Right lobe of liver (tissue), 6 donors: ENCODE measurements around the gene ENPP3. TPM values are rescaled to one million over a fixed set of nuclear protein-coding genes. Genes with fewer than 3 reads are reported as not detected.
A peak's percentile ranks its signal among the peaks of the same experiment; 100 is the strongest.

Experiments
- ATAC-seq, 4 donors: fragments of 200-7000 bp; cut with Tn5 transposase; one replicate each; pipeline ENCODE4 v1.9.1; 2020; ENCODE audit warnings: mild to moderate bottlenecking in 4 of 4, moderate library complexity in 4 of 4
- DNase-seq, 3 donors: peaks; one replicate each; pipeline ENCODE4 v3.0.0-alpha.2; 2020
- H3K27ac ChIP-seq, 3 donors: fragments of 200-600 bp; one replicate each; pipeline ENCODE4 v1.8.0; 2022
- H3K27me3 ChIP-seq, 2 donors: fragments of 200-600 bp; one replicate each; pipeline ENCODE4 v1.8.0; 2022
- H3K36me3 ChIP-seq, 4 donors: fragments of 200-600 bp; sonication (generic) in 1 of 4; one replicate each; pipeline versions ENCODE4 v1.5.1 to v1.8.0; 2017 to 2022; ENCODE audit warnings: control low read depth in 1 of 4
- H3K4me1 ChIP-seq, 4 donors: fragments of 200-600 bp; sonication (generic) in 1 of 4; one replicate each; pipeline versions ENCODE4 v1.5.1 to v1.8.0; 2017 to 2022; ENCODE audit warnings: control low read depth in 1 of 4
- H3K4me3 ChIP-seq, 3 donors: fragments of 200-600 bp; one replicate each; pipeline ENCODE4 v1.8.0; 2022
- H3K9me3 ChIP-seq, 4 donors: fragments of 200-600 bp; sonication (generic) in 1 of 4; one replicate each; pipeline versions ENCODE4 v1.5.1 to v1.8.0; 2017 to 2022; ENCODE audit warnings: control low read depth in 1 of 4
- CTCF ChIP-seq, 4 donors: fragments of 200-600 bp in 3 of 4; fragments of 450-650 bp in 1 of 4; IDR thresholded peaks; one replicate each; pipeline versions ENCODE4 v1.5.1 to v1.8.0; 2016 to 2022; ENCODE audit warnings: antibody characterized with exemption in 4 of 4, mild to moderate bottlenecking in 2 of 4
- POLR2A ChIP-seq: fragments of 450-650 bp; IDR thresholded peaks from one replicate; pipeline ENCODE4 v1.6.1; 2017; ENCODE audit warnings: antibody characterized with exemption, mild to moderate bottlenecking
- WGBS: methylation state at CpG from one replicate; pipeline ENCODE4 v1.1.6; 2018; ENCODE audit warnings: low coverage, low lambda C conversion rate; ENCODE audit not compliant: insufficient coverage; ENCODE audit errors: missing lambda C conversion rate; 5-methylcytosine and 5-hydroxymethylcytosine counted together
- intact Hi-C, 2 donors: fragments of 100-400 bp; cut with DNase I; formaldehyde crosslinking; loops; one replicate each; pipeline versions ENCODE4 v1.11.2 to v1.14.1; 2022
- total RNA-seq, 6 experiments: library from RNA; depleted of rRNA in 2 of 6; stranded (reverse); fragments of >200 nt in 2 of 6; fragmentation: NEBNext Ultra II Directional in 3 of 6; extraction: Animal tissue kit (Norgen Biotek cat#: 25700) in 3 of 6; gene quantifications; one replicate each; pipeline versions ENCODE4 v1.1.0 to v1.2.4, GENCODE V29; 2016 to 2023
- donor health status: DM: no; HTN: yes; CAD: no.
- donor health status: DM: no; HTN: no; CAD: no.
- donor health status: DM: no; HTN: no; CAD: no.
- donor health status: DM: no; HTN: yes; CAD: no.
- donor health status: DM: no; HTN: yes; CAD: no.

The ENPP3 gene
- total RNA-seq, 6 experiments from 2014 or later: 0.63 to 2.7 (median 1.5) TPM

- TF ChIP-seq POLR2A: no peak
- no peak for TF ChIP-seq CTCF (IDR thresholded peaks at IDR 0.05)
- no peaks in the 10 kb centered on the region for H3K9me3 ChIP-seq
- peaks cover 0 to 10% (median 0%) of the 10 kb centered on the region in 4 donors for H3K4me1 ChIP-seq
- ATAC-seq: peak in 2 of 4 donors; percentile 44 to 54
- DNase-seq: no peak
- WGBS: 70% methylated on average over 7 of the region's 9 CpGs
- peak overlapping the region in 1 of 3 donors; percentile 66 for H3K27ac ChIP-seq
- H3K4me3 ChIP-seq: no peak overlapping the region
- H3K36me3 ChIP-seq: no peaks in the 10 kb centered on the region
- intact Hi-C loops: no loop called here
- no peaks in the 10 kb centered on the region for H3K27me3 ChIP-seq
These were observed 128.1 kb downstream of the ENPP3 start for GRCh38 chr6:131765081-131765803.

GRCh38 chr6:131765804-131766135 lies 128.7 kb downstream of the ENPP3 start:
- whole genome bisulfite sequencing: 80% methylated on average over 4 of the region's 4 CpGs
- H3K9me3 ChIP-seq: no peaks in the 10 kb centered on the region
- peak overlapping the region in 1 of 3 donors; percentile 66 for H3K27ac ChIP-seq
- H3K27me3 ChIP-seq: no peaks in the 10 kb centered on the region
- H3K4me3 ChIP-seq: no peak overlapping the region
- TF ChIP-seq POLR2A (no peak), CTCF (IDR thresholded peaks at IDR 0.05) (no peak)
- H3K36me3 ChIP-seq: no peaks in the 10 kb centered on the region
- H3K4me1 ChIP-seq: peaks cover 0 to 10% (median 0%) of the 10 kb centered on the region in 4 donors
- ATAC-seq (peak in 1 of 4 donors; percentile 3), DNase-seq (no peak)
- intact Hi-C loops: no loop called here

DNA sequence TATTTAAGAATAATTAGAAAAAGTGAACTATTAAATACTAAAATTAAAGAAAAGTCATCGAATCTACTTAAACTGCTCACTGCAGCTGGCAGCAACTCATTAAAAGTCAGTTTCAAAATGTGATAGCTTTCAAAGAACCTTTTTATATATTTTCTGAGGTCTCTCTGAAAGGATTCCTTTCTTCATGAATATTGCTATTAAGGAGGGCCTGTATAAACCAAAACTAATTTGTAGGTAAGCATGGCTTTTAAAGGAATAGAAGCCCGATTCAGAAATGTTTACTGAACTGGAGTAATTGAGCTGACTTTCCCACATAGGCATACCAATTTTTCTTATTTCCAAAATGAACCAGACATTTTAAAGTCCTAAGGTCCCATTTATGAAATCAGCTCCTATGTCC lies 129.5 kb downstream of the ENPP3 start:
- no peaks in the 10 kb centered on the region for H3K36me3 ChIP-seq
- no peak overlapping the region for H3K4me3 ChIP-seq
- DNase-seq (no peak), ATAC-seq (peak in 1 of 4 donors; percentile 6)
- no peaks in the 10 kb centered on the region for H3K27me3 ChIP-seq
- no peaks in the 10 kb centered on the region for H3K9me3 ChIP-seq
- peak overlapping the region in 2 of 3 donors; percentile 68 to 71 for H3K27ac ChIP-seq
- intact Hi-C loops: no loop called here
- H3K4me1 ChIP-seq: peaks cover 0 to 10% (median 0%) of the 10 kb centered on the region in 4 donors
- no peak for TF ChIP-seq CTCF (IDR thresholded peaks at IDR 0.05)
- TF ChIP-seq POLR2A: no peak
- 67% methylated on average over 2 of the region's 2 CpGs for WGBS

DNA sequence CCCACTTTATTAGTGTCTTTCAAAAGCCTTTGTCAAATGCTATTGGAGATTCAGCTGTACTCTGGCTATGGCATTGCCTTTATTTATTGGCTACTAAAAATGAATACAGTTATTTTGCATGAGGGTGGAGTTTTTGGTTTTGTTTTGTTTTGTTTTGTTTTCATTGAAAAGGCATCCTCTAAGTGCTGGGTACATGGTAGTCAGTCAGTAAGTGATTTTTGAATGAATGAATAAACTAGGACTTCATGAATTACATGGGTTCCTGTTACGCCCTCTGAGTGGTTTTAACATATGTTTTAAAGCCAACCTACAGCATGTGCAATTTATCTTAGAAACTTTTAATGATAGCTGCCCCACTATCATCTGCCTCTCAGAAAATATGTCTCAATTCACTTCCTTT lies 131.9 kb downstream of the ENPP3 start:
- H3K4me3 ChIP-seq: no peak overlapping the region
- DNase-seq (no peak), ATAC-seq (no peak)
- peaks cover 0 to 10% (median 0%) of the 10 kb centered on the region in 4 donors for H3K4me1 ChIP-seq
- H3K36me3 ChIP-seq: no peaks in the 10 kb centered on the region
- WGBS: 100% methylated on average over 1 of the region's 1 CpG
- TF ChIP-seq POLR2A: no peak
- no peak for TF ChIP-seq CTCF (IDR thresholded peaks at IDR 0.05)
- intact Hi-C loops: no loop called here
- no peaks in the 10 kb centered on the region for H3K9me3 ChIP-seq
- H3K27me3 ChIP-seq: no peaks in the 10 kb centered on the region
- H3K27ac ChIP-seq: no peak overlapping the region
